ENCODE results near the gene ZNF865. TPM values are rescaled to one million over a fixed set of nuclear protein-coding genes. Genes with fewer than 3 reads are reported as not detected.

The ZNF865 gene
- total RNA-seq, 1 donor from 2014 or later: 8.8 TPM

- no peaks in the 10 kb centered on the region for H3K9me3 ChIP-seq
- no peak overlapping the region for H3K4me3 ChIP-seq
- intact Hi-C loops (cut with DNase I): no loop called here
- no peaks in the 10 kb centered on the region for H3K4me1 ChIP-seq
- H3K27me3 ChIP-seq: no peaks in the 10 kb centered on the region
- no peak overlapping the region for H3K27ac ChIP-seq
- DNase-seq (ENCODE audit: extremely low spot score in 2 of 2): no peak
- TF ChIP-seq POLR2AphosphoS5 (IDR thresholded peaks at IDR 0.05; ENCODE audit: insufficient read depth in 1 of 2, low read depth in 1 of 2): no peak
- TF ChIP-seq POLR2A (IDR thresholded peaks at IDR 0.05): no peak
- TF ChIP-seq, protein P1, sequence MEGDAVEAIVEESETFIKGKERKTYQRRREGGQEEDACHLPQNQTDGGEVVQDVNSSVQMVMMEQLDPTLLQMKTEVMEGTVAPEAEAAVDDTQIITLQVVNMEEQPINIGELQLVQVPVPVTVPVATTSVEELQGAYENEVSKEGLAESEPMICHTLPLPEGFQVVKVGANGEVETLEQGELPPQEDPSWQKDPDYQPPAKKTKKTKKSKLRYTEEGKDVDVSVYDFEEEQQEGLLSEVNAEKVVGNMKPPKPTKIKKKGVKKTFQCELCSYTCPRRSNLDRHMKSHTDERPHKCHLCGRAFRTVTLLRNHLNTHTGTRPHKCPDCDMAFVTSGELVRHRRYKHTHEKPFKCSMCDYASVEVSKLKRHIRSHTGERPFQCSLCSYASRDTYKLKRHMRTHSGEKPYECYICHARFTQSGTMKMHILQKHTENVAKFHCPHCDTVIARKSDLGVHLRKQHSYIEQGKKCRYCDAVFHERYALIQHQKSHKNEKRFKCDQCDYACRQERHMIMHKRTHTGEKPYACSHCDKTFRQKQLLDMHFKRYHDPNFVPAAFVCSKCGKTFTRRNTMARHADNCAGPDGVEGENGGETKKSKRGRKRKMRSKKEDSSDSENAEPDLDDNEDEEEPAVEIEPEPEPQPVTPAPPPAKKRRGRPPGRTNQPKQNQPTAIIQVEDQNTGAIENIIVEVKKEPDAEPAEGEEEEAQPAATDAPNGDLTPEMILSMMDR (IDR thresholded peaks at IDR 0.05): no peak
- peaks cover 0 to 20% of the 10 kb centered on the region in 2 donors for H3K36me3 ChIP-seq
Measured at GRCh38 chr19:55594996-55595545, 10.4 kb upstream of the ZNF865 start.

- TF ChIP-seq POLR2AphosphoS5 (IDR thresholded peaks at IDR 0.05; ENCODE audit: insufficient read depth in 1 of 2, low read depth in 1 of 2): no peak
- TF ChIP-seq, protein P1 (IDR thresholded peaks at IDR 0.05): no peak
- TF ChIP-seq POLR2A (IDR thresholded peaks at IDR 0.05): no peak
- H3K27me3 ChIP-seq: no peaks in the 10 kb centered on the region
- peaks cover 8% of the 10 kb centered on the region for H3K4me1 ChIP-seq
- H3K9me3 ChIP-seq: no peaks in the 10 kb centered on the region
- intact Hi-C loops (cut with DNase I): no loop called here
- peaks cover 0 to 20% of the 10 kb centered on the region in 2 donors for H3K36me3 ChIP-seq
- H3K4me3 ChIP-seq: no peak overlapping the region
- DNase-seq (ENCODE audit: extremely low spot score in 2 of 2): no peak
- no peak overlapping the region for H3K27ac ChIP-seq
Measured at GRCh38 chr19:55596304-55596703, 9.1 kb upstream of the ZNF865 start.

GRCh38 chr19:55597501-55597921 is 7.9 kb upstream of the ZNF865 start:
- H3K4me1 ChIP-seq: peaks cover 12% of the 10 kb centered on the region
- no peak overlapping the region for H3K4me3 ChIP-seq
- DNase-seq (ENCODE audit: extremely low spot score in 2 of 2): no peak
- TF ChIP-seq, protein P1 (IDR thresholded peaks at IDR 0.05): no peak
- TF ChIP-seq POLR2A (IDR thresholded peaks at IDR 0.05) (no peak), POLR2AphosphoS5 (IDR thresholded peaks at IDR 0.05; ENCODE audit: insufficient read depth in 1 of 2, low read depth in 1 of 2) (no peak)
- H3K36me3 ChIP-seq: peaks cover 0 to 15% of the 10 kb centered on the region in 2 donors
- no peak overlapping the region for H3K27ac ChIP-seq
- intact Hi-C loops (cut with DNase I): no loop called here
- H3K9me3 ChIP-seq: no peaks in the 10 kb centered on the region
- no peaks in the 10 kb centered on the region for H3K27me3 ChIP-seq

DNA sequence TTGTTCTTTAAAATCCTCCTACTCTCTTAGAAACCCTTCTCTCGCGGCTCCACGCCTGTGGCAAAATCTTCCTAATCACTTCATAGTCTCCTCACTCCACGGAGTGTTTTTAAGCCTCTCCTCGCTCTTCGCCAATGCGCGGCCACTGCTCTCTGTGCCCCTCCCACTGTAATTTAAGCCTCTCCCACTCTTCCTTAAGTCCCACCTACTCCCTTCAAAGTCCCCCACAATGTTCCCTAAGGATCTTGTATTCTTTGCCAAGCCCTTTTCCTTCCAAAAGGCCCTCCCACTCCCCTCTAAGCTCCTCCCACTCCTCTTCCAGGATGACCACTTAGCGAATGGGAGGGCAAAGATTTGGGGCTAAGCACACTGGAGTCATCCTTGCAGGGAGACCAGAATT is 7.4 kb upstream of the ZNF865 start:
- Histone ChIP-seq H3K27me3 (no peaks in the 10 kb centered on the region), H3K36me3 (peaks cover 0 to 15% of the 10 kb centered on the region in 2 donors), H3K27ac (no peak overlapping the region), H3K9me3 (no peaks in the 10 kb centered on the region), H3K4me1 (peaks cover 12% of the 10 kb centered on the region), H3K4me3 (no peak overlapping the region)
- no peak for DNase-seq (ENCODE audit: extremely low spot score in 2 of 2)
- TF ChIP-seq POLR2AphosphoS5 (IDR thresholded peaks at IDR 0.05; ENCODE audit: insufficient read depth in 1 of 2, low read depth in 1 of 2) (no peak), POLR2A (IDR thresholded peaks at IDR 0.05) (no peak)
- TF ChIP-seq, protein P1 (IDR thresholded peaks at IDR 0.05): no peak
- intact Hi-C loops (cut with DNase I): no loop called here

- Histone ChIP-seq H3K4me3 (peak overlapping the region; percentile 60 to 72), H3K27ac (peak overlapping the region; percentile 95), H3K27me3 (no peaks in the 10 kb centered on the region), H3K9me3 (no peaks in the 10 kb centered on the region), H3K36me3 (peaks cover 0 to 15% of the 10 kb centered on the region in 2 donors), H3K4me1 (peaks cover 12% of the 10 kb centered on the region)
- TF ChIP-seq POLR2AphosphoS5 (IDR thresholded peaks at IDR 0.05; ENCODE audit: insufficient read depth in 1 of 2, low read depth in 1 of 2) (peak; percentile 7 to 84), POLR2A (IDR thresholded peaks at IDR 0.05) (peak in 1 of 2 donors; percentile 25)
- TF ChIP-seq, protein P1 (IDR thresholded peaks at IDR 0.05): no peak
- intact Hi-C loops (cut with DNase I): no loop called here
- DNase-seq (ENCODE audit: extremely low spot score in 2 of 2): peak in 1 of 2 donors; percentile 96
Measured at GRCh38 chr19:55598719-55599467, 6.6 kb upstream of the ZNF865 start.

Data from vagina (tissue), 2 donors.